GM23338 (cell line): ENCODE measurements around the gene CD7.

ENCODE experiments used
- CTCF ChIP-seq, 2 experiments: fragments of 200-600 bp in 1 of 2; sonication (generic) in 1 of 2; conservative IDR thresholded peaks; 2 replicates each; pipeline versions ENCODE4 v1.5.1 to v1.6.1; 2016 to 2017; ENCODE audit warnings: antibody characterized with exemption in 2 of 2, low read depth in 2 of 2, mild to moderate bottlenecking in 2 of 2, moderate library complexity in 1 of 2
- JUNB ChIP-seq: IDR thresholded peaks from one replicate; pipeline ENCODE4 v1.6.1; 2016; ENCODE audit warnings: antibody characterized with exemption; ENCODE audit not compliant: unreplicated experiment
- POLR2AphosphoS5 ChIP-seq: IDR thresholded peaks from 2 replicates; pipeline ENCODE4 v1.6.1; 2016; ENCODE audit warnings: antibody characterized with exemption, low read depth

- TF ChIP-seq POLR2AphosphoS5 (no peak), CTCF (conservative IDR thresholded peaks at IDR 0.05; ENCODE audit: low read depth in 2 of 2) (no peak), JUNB (no peak)
Observed at GRCh38 chr17:82365606-82366295, 48.3 kb upstream of the CD7 start.
